Measurements from ENCODE around the gene RPL7A.
"Not testable (repeated sequence)": the region's sequence is repeated elsewhere in the genome, so short reads cannot be mapped to it uniquely, and the experiment has no call there.

Gene RPL7A

GRCh38 chr9:133386338-133386737, 38.3 kb downstream of the RPL7A start:
- no peak for DNase-seq (ENCODE audit: low read depth in 1 of 2, low spot score in 1 of 2)

GRCh38 chr9:133387680-133388079, 39.7 kb downstream of the RPL7A start:
- no peak for DNase-seq (ENCODE audit: low read depth in 1 of 2, low spot score in 1 of 2)

GRCh38 chr9:133389025-133389557, 41.1 kb downstream of the RPL7A start:
- no peak for DNase-seq (ENCODE audit: low read depth in 1 of 2, low spot score in 1 of 2)

DNA sequence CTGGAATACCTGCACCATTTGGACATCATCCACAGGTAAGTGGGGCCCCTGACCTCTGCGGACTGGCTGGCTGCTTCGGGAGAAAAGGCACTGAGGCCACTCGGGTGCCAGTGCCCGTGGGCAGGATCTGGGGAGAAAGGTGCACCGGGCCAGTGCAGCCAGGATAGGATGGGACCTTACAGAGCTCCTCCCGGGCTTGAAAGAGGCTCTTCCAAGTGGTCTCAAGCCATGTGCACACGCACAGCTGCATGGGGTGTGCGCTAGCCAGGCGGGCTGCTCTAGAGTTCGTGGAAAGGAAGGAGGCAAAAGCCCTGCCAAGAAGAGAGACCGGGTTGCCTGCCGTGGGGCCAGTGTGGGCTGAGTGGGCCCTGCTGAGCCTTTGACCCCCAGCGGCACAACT, 41.5 kb downstream of the RPL7A start:
- DNase-seq (ENCODE audit: low read depth in 1 of 2, low spot score in 1 of 2): no peak

DNA sequence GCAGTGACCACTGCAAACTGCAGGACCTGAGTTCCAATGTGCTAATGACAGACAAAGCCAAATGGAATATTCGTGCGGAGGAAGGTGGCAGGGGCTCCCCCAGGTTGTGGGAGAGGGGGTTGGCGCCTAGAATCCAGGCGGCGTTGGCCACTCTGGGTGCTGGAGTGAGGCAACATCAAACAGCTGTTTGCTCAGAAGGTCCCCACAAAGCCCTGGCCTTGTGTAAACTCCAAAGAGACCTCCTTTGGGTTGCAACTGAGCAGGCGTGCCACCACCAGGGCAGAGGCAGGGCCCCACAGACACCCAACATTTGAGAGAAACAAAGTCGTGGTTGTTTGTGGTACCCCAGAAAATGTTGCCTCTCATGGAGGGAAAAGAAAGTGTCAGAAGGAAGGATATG, 42.7 kb downstream of the RPL7A start:
- no peak for DNase-seq (ENCODE audit: low read depth in 1 of 2, low spot score in 1 of 2)

- not testable (repeated sequence) for DNase-seq (ENCODE audit: low read depth in 1 of 2, low spot score in 1 of 2)
These were observed 43.4 kb downstream of the RPL7A start for GRCh38 chr9:133391449-133391848.

- not testable (repeated sequence) for DNase-seq (ENCODE audit: low read depth in 1 of 2, low spot score in 1 of 2)
These were observed 44.3 kb downstream of the RPL7A start for GRCh38 chr9:133392308-133392707.

DNA sequence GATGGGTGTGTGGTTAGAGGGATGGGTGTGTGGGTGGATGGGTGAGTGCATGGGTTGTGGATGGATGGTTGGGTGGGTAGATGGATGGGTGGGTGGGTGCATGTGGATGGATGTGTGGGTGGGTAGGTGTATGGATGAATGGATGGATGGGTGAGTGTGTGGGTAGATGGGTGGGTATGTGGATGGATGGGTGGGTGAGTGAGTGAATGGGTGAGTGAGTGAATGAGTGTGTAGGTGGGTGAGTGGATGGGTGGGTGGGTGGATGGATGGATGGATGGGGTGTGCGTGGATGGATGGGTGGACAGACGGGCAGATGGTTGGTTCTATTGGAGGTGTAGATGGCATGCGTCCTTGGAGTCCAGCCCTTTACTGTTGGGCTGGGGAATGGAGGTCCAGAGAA, 45.4 kb downstream of the RPL7A start:
- DNase-seq (ENCODE audit: low read depth in 1 of 2, low spot score in 1 of 2): no peak

GRCh38 chr9:133394687-133395271, 46.8 kb downstream of the RPL7A start:
- DNase-seq (ENCODE audit: low read depth in 1 of 2, low spot score in 1 of 2): no peak

GRCh38 chr9:133396952-133397351, 48.9 kb downstream of the RPL7A start:
- no peak for DNase-seq (ENCODE audit: low read depth in 1 of 2, low spot score in 1 of 2)

DNA sequence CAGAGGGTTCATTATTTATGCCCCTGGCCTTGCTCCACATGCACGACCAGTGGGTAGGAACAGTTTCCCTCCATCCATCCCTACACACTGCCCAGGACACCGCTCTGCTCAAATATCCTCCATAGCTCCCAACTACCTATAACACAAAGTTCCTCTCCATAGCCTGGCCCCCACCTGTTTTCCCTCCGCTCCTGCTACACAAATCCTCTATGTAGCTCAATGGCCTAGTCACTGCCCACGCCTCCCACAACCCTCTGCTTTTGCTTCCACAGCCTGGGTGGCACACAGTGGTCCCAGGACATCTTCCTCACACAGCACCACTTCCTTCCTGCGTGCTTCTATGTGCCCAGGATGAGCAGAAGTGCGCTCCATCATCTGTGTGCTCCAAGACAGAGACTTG, 49.4 kb downstream of the RPL7A start:
- DNase-seq (ENCODE audit: low read depth in 1 of 2, low spot score in 1 of 2): no peak

DNA sequence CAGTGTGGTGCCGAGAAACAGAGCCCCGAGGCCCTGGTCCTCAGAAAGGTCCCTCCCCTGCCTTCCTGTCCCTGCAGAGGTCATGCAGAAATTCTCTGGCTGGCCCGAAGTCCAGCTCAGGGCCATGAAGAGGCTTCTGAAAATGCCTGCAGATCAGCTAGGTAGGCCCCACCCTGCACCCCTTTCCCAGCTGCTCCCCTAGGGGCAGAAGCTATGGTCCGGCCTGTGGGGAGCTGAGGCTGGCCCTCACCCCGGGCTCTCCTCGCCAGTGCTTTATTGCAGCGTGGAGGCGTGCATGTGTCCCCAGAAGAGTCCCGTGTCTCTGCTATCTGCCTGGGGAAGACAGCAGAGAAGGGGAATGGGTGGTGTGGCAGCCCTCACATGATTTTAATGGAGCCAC, 49.9 kb downstream of the RPL7A start:
- no peak for DNase-seq (ENCODE audit: low read depth in 1 of 2, low spot score in 1 of 2)

DNA sequence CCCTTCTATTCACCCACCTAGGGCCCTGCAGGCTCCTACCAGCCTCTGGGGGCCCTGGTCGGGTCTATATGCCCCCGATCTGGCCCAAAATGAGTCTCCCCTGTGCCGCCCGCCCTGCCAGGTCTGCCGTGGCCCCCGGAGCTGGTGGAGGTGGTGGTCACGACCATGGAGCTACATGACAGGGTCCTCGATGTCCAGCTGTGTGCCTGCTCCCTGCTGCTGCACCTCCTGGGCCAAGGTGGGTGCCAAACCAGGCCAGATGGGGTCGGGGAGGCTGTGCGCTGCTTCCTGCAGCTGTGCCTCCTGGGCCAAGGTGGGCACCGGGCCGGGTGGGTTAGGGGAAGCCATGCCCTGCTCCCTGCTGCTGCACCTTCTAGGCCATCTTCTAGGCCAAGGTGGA, 52.3 kb downstream of the RPL7A start:
- DNase-seq (ENCODE audit: low read depth in 1 of 2, low spot score in 1 of 2): no peak
